T-cell (primary cell): ENCODE measurements around the gene PNPLA3. TPM values are rescaled to one million over a fixed set of nuclear protein-coding genes. Genes with fewer than 3 reads are reported as not detected.

ENCODE experiments used
- ATAC-seq, 4 experiments: fragments of 200-7000 bp in 3 of 4; fragments of 150-1000 bp in 1 of 4; cut with Tn5 transposase; replicated peaks in 1 of 4; 1 replicate in 3 of 4; 2 replicates in 1 of 4; pipeline ENCODE4 v1.10.0; 2021; ENCODE audit warnings: moderate library complexity in 3 of 4, mild to moderate bottlenecking in 2 of 4, moderate number of reproducible peaks in 1 of 4
- CTCF ChIA-PET, 2 donors: fragments of 300-600 bp; sonication (Branson Sonifier 250); formaldehyde crosslinking; loops; one replicate each; lab custom pipeline; 2022; ENCODE audit warnings: antibody characterized with exemption in 2 of 2; lab: Charles Lee
- POLR2A ChIA-PET, 2 donors: fragments of 300-600 bp; sonication (Branson Sonifier 250); formaldehyde crosslinking; loops; one replicate each; lab custom pipeline; 2022; ENCODE audit warnings: antibody characterized with exemption in 2 of 2; lab: Charles Lee
- DNase-seq, 35 experiments: peaks; one replicate each; pipeline versions ENCODE4 v3.0.0 to v3.0.0-alpha.2; 2013 to 2023
- H3K27ac ChIP-seq: one replicate; pipeline ENCODE4 v1.5.1; 2013; ENCODE audit warnings: low read length
- H3K27me3 ChIP-seq, 2 experiments: replicated peaks in 1 of 2; 1 replicate in 1 of 2; 2 replicates in 1 of 2; pipeline versions ENCODE4 v1.6.1 to v1.7.0; 2013; ENCODE audit warnings: low read length in 1 of 2, mixed read lengths in 1 of 2; ENCODE audit not compliant: control insufficient read depth in 2 of 2, insufficient read depth in 2 of 2; ENCODE audit errors: extremely low read depth in 1 of 2
- H3K36me3 ChIP-seq, 2 donors: 1 replicate in 1 of 2; 2 replicates in 1 of 2; pipeline versions ENCODE4 v1.6.1 to v1.7.0; 2013; ENCODE audit warnings: low read length in 1 of 2; ENCODE audit not compliant: control insufficient read depth in 2 of 2, insufficient read depth in 1 of 2; ENCODE audit errors: extremely low read depth in 1 of 2
- H3K4me1 ChIP-seq, 2 experiments: 1 replicate in 1 of 2; 2 replicates in 1 of 2; pipeline versions ENCODE4 v1.6.1 to v1.7.0; 2013; ENCODE audit warnings: low read length in 2 of 2, mixed read lengths in 1 of 2; ENCODE audit not compliant: insufficient read depth in 2 of 2, control insufficient read depth in 1 of 2; ENCODE audit errors: extremely low read depth in 1 of 2
- H3K4me3 ChIP-seq, 2 donors: 1 replicate in 1 of 2; 2 replicates in 1 of 2; pipeline versions ENCODE4 v1.5.1 to v1.7.0; 2013; ENCODE audit warnings: mild to moderate bottlenecking in 2 of 2, low read length in 1 of 2, moderate library complexity in 1 of 2; ENCODE audit not compliant: control insufficient read depth in 1 of 2; ENCODE audit errors: extremely low read depth in 1 of 2
- H3K9me3 ChIP-seq: 2 replicates; pipeline ENCODE4 v1.7.0; 2013
- H3K27ac Mint-ChIP-seq, 2 donors: one replicate each; pipeline ENCODE4 v1.8.0; 2020 to 2021; ENCODE audit warnings: mild to moderate bottlenecking in 2 of 2, mixed read lengths in 2 of 2
- H3K27me3 Mint-ChIP-seq, 2 donors: one replicate each; pipeline ENCODE4 v1.8.0; 2021 to 2022; ENCODE audit warnings: mixed read lengths in 2 of 2
- H3K36me3 Mint-ChIP-seq: one replicate; pipeline ENCODE4 v1.8.0; 2021; ENCODE audit warnings: mixed read lengths
- H3K4me1 Mint-ChIP-seq, 3 donors: one replicate each; pipeline ENCODE4 v1.8.0; 2020 to 2022; ENCODE audit warnings: mixed read lengths in 3 of 3, mild to moderate bottlenecking in 1 of 3
- H3K4me3 Mint-ChIP-seq, 3 donors: one replicate each; pipeline ENCODE4 v1.8.0; 2020 to 2022; ENCODE audit warnings: mild to moderate bottlenecking in 3 of 3, mixed read lengths in 3 of 3, moderate library complexity in 3 of 3
- H3K9me3 Mint-ChIP-seq, 3 donors: one replicate each; pipeline ENCODE4 v1.8.0; 2020 to 2022; ENCODE audit warnings: mixed read lengths in 3 of 3
- WGBS: methylation state at CpG from one replicate; pipeline ENCODE4 v1.1.5; 2013; ENCODE audit warnings: missing lambda C conversion rate; ENCODE audit not compliant: insufficient coverage; 5-methylcytosine and 5-hydroxymethylcytosine counted together
- total RNA-seq, 35 experiments: library from RNA in 6 of 35; stranded (reverse) in 6 of 35; fragments of 120-200 nt in 1 of 35; gene quantifications; one replicate each; pipeline versions ENCODE4 v1.2.1 to v1.2.4 and lab custom pipeline; 2013 to 2026

Gene PNPLA3
- total RNA-seq, 5 donors from 2014 or later (not counting 1 experiment from before 2014, with no cell fraction given) = 0.13 to 0.26 (median 0.16) TPM; not detected in 2

GRCh38 chr22:43980996-43981395 lies 57.4 kb downstream of the PNPLA3 start:
- ChIA-PET CTCF (no interaction called here), POLR2A (no interaction called here)
- no peaks in the 10 kb centered on the region for H3K4me1 ChIP-seq
- H3K9me3 Mint-ChIP-seq = no peaks in the 10 kb centered on the region
- H3K27ac Mint-ChIP-seq = no peak overlapping the region
- H3K36me3 Mint-ChIP-seq = peaks cover 54% of the 10 kb centered on the region
- no peaks in the 10 kb centered on the region for H3K9me3 ChIP-seq
- no peaks in the 10 kb centered on the region for H3K27me3 ChIP-seq
- ATAC-seq = no peak
- no peak overlapping the region for H3K4me3 Mint-ChIP-seq
- DNase-seq = no peak
- no peaks in the 10 kb centered on the region for H3K27me3 Mint-ChIP-seq
- no peaks in the 10 kb centered on the region for H3K4me1 Mint-ChIP-seq
- no peak overlapping the region for H3K27ac ChIP-seq
- peaks cover 28 to 83% of the 10 kb centered on the region in 2 donors for H3K36me3 ChIP-seq
- H3K4me3 ChIP-seq = no peak overlapping the region
- 92% methylated on average over 14 of the region's 17 CpGs for WGBS

- Mint-ChIP-seq H3K27me3 (no peaks in the 10 kb centered on the region), H3K27ac (no peak overlapping the region), H3K4me1 (no peaks in the 10 kb centered on the region), H3K36me3 (peaks cover 56% of the 10 kb centered on the region), H3K9me3 (no peaks in the 10 kb centered on the region), H3K4me3 (no peak overlapping the region)
- WGBS = 98% methylated on average over 14 of the region's 16 CpGs
- CTCF ChIA-PET = no interaction called here
- Histone ChIP-seq H3K4me1 (no peaks in the 10 kb centered on the region), H3K9me3 (no peaks in the 10 kb centered on the region), H3K4me3 (no peak overlapping the region), H3K27me3 (no peaks in the 10 kb centered on the region), H3K36me3 (peaks cover 9 to 79% of the 10 kb centered on the region in 2 donors), H3K27ac (no peak overlapping the region)
- ATAC-seq (no peak), DNase-seq (no peak)
- POLR2A ChIA-PET = no interaction called here
Measured at GRCh38 chr22:43983808-43984207, 60.2 kb downstream of the PNPLA3 start.

GRCh38 chr22:43985532-43985931 lies 61.9 kb downstream of the PNPLA3 start:
- H3K36me3 ChIP-seq = peaks cover 4 to 77% of the 10 kb centered on the region in 2 donors
- CTCF ChIA-PET = no interaction called here
- 91% methylated on average over 7 of the region's 12 CpGs for whole genome bisulfite sequencing

GRCh38 chr22:43988116-43988820 lies 64.7 kb downstream of the PNPLA3 start:
- H3K9me3 Mint-ChIP-seq = no peaks in the 10 kb centered on the region
- ChIA-PET POLR2A (no interaction called here), CTCF (interaction anchor here (0.5 to 0.8 kb wide), 6 partner anchors 48 to 658 kb away, joined by 3 to 6 read pairs (median 3); no protein-coding TSS in a partner anchor)
- peaks cover 58% of the 10 kb centered on the region for H3K36me3 Mint-ChIP-seq
- WGBS = 82% methylated on average over 5 of the region's 8 CpGs
- Histone ChIP-seq H3K27ac (no peak overlapping the region), H3K36me3 (peaks cover 9 to 82% of the 10 kb centered on the region in 2 donors), H3K4me3 (no peak overlapping the region), H3K4me1 (peaks cover 0 to 5% of the 10 kb centered on the region in 2 experiments), H3K27me3 (no peaks in the 10 kb centered on the region), H3K9me3 (no peaks in the 10 kb centered on the region)
- H3K4me1 Mint-ChIP-seq = peaks cover 3 to 5% (median 3%) of the 10 kb centered on the region in 3 donors
- H3K4me3 Mint-ChIP-seq = no peak overlapping the region
- no peak for ATAC-seq
- no peak overlapping the region for H3K27ac Mint-ChIP-seq
- DNase-seq = no peak
- no peaks in the 10 kb centered on the region for H3K27me3 Mint-ChIP-seq

More at GRCh38 chr22:43985532-43985931, 61.9 kb downstream of the PNPLA3 start:
- no peak for ATAC-seq
- Mint-ChIP-seq H3K4me3 (no peak overlapping the region), H3K36me3 (peaks cover 53% of the 10 kb centered on the region), H3K27ac (no peak overlapping the region), H3K27me3 (no peaks in the 10 kb centered on the region), H3K4me1 (no peaks in the 10 kb centered on the region), H3K9me3 (no peaks in the 10 kb centered on the region)
- Histone ChIP-seq H3K4me3 (no peak overlapping the region), H3K4me1 (no peaks in the 10 kb centered on the region), H3K9me3 (no peaks in the 10 kb centered on the region), H3K27ac (no peak overlapping the region), H3K27me3 (no peaks in the 10 kb centered on the region)
- POLR2A ChIA-PET = no interaction called here
- no peak for DNase-seq

GRCh38 chr22:43988960-43989359 lies 65.4 kb downstream of the PNPLA3 start:
- no peaks in the 10 kb centered on the region for H3K27me3 ChIP-seq
- ChIA-PET CTCF (interaction anchor here in 1 of 2 donors (0.6 kb wide), 1 partner anchor 74 kb away, joined by 6 read pairs; no protein-coding TSS in a partner anchor), POLR2A (no interaction called here)
- H3K36me3 Mint-ChIP-seq = peaks cover 55% of the 10 kb centered on the region
- DNase-seq (no peak), ATAC-seq (no peak)
- peaks cover 9 to 76% of the 10 kb centered on the region in 2 donors for H3K36me3 ChIP-seq
- H3K27ac Mint-ChIP-seq = no peak overlapping the region
- WGBS = 88% methylated on average over 1 of the region's 10 CpGs
- H3K9me3 ChIP-seq = no peaks in the 10 kb centered on the region
- no peaks in the 10 kb centered on the region for H3K9me3 Mint-ChIP-seq
- no peak overlapping the region for H3K27ac ChIP-seq
- H3K4me3 ChIP-seq = no peak overlapping the region
- peaks cover 5 to 11% (median 5%) of the 10 kb centered on the region in 3 donors for H3K4me1 Mint-ChIP-seq
- peaks cover 0 to 7% of the 10 kb centered on the region in 2 experiments for H3K4me1 ChIP-seq
- H3K4me3 Mint-ChIP-seq = no peak overlapping the region
- no peaks in the 10 kb centered on the region for H3K27me3 Mint-ChIP-seq

- CTCF ChIA-PET = no interaction called here
- no peaks in the 10 kb centered on the region for H3K27me3 ChIP-seq
- peaks cover 9 to 76% of the 10 kb centered on the region in 2 donors for H3K36me3 ChIP-seq
- ATAC-seq (no peak), DNase-seq (no peak)
- H3K9me3 ChIP-seq = no peaks in the 10 kb centered on the region
- no peak overlapping the region for H3K4me3 ChIP-seq
- peaks cover 0 to 8% of the 10 kb centered on the region in 2 experiments for H3K4me1 ChIP-seq
- H3K27me3 Mint-ChIP-seq = no peaks in the 10 kb centered on the region
- POLR2A ChIA-PET = no interaction called here
- no peak overlapping the region for H3K27ac Mint-ChIP-seq
- H3K36me3 Mint-ChIP-seq = peaks cover 54% of the 10 kb centered on the region
- H3K27ac ChIP-seq = no peak overlapping the region
- no peaks in the 10 kb centered on the region for H3K9me3 Mint-ChIP-seq
- H3K4me1 Mint-ChIP-seq = peaks cover 12 to 15% (median 12%) of the 10 kb centered on the region in 3 donors
- 97% methylated on average over 9 of the region's 13 CpGs for WGBS
- H3K4me3 Mint-ChIP-seq = no peak overlapping the region
Measured at GRCh38 chr22:43990044-43990443, 66.4 kb downstream of the PNPLA3 start.
